ENCODE data around the gene APEX1. TPM values are rescaled to one million over a fixed set of nuclear protein-coding genes. Genes with fewer than 3 reads are reported as not detected.

APEX1 gene
- total RNA-seq, 1 experiment from 2014 or later = 176 TPM

DNA sequence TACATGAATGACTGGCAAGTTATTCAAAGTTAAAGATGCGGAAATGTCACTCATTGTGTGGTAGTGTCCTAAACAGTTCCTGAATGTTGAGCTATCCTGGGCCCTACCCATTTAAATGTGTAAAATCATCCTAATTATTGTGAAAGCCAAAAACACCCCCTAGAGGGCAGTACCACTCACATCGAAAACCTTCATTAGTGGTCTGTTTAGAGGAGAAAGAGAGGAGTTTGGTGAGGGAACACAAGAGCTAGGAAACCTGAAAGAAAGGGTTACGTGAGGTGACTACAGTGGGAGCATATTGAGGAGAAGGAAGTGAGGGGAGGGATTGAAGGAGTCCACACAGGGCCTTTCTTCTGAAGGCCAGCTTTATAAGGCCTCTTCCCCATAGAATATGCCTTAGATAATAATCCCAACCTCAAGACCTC is 39.2 kb upstream of the APEX1 start:
- Mint-ChIP-seq H3K27me3 (ENCODE audit: insufficient read depth, unreplicated experiment) (no peaks in the 10 kb centered on the region), H3K4me3 (ENCODE audit: unreplicated experiment) (no peak overlapping the region), H3K4me1 (ENCODE audit: low read depth, unreplicated experiment) (peaks cover 32% of the 10 kb centered on the region), H3K36me3 (ENCODE audit: insufficient read depth, unreplicated experiment) (peaks cover 6% of the 10 kb centered on the region), H3K27ac (ENCODE audit: unreplicated experiment) (peak overlapping the region; percentile 13), H3K9me3 (ENCODE audit: unreplicated experiment) (no peaks in the 10 kb centered on the region)
- no TSS peak for BruUV-seq (replicated peaks)
- CTCF ChIA-PET = interaction anchor here (0.5 to 1.4 kb wide), 11 partner anchors 9 to 207 kb away, joined by 3 to 9 read pairs (median 4); partner anchors contain the start of genes APEX1, OSGEP, PARP2 and PIP4P1
- Histone ChIP-seq H3K36me3 (ENCODE audit: control insufficient read depth, insufficient read depth, low read length) (no peaks in the 10 kb centered on the region), H3K4me1 (peaks cover 47% of the 10 kb centered on the region), H3K9me3 (no peaks in the 10 kb centered on the region), H3K4me3 (ENCODE audit: low read depth, low read length) (no peak overlapping the region), H3K27me3 (replicated peaks; ENCODE audit: control insufficient read depth, insufficient read depth, low read length) (no peaks in the 10 kb centered on the region)
- TF ChIP-seq, protein P1, sequence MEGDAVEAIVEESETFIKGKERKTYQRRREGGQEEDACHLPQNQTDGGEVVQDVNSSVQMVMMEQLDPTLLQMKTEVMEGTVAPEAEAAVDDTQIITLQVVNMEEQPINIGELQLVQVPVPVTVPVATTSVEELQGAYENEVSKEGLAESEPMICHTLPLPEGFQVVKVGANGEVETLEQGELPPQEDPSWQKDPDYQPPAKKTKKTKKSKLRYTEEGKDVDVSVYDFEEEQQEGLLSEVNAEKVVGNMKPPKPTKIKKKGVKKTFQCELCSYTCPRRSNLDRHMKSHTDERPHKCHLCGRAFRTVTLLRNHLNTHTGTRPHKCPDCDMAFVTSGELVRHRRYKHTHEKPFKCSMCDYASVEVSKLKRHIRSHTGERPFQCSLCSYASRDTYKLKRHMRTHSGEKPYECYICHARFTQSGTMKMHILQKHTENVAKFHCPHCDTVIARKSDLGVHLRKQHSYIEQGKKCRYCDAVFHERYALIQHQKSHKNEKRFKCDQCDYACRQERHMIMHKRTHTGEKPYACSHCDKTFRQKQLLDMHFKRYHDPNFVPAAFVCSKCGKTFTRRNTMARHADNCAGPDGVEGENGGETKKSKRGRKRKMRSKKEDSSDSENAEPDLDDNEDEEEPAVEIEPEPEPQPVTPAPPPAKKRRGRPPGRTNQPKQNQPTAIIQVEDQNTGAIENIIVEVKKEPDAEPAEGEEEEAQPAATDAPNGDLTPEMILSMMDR (IDR thresholded peaks at IDR 0.05; ENCODE audit: insufficient read depth in 1 of 2, low read depth in 1 of 2, low read length in 1 of 2, severe bottlenecking in 1 of 2, unreplicated experiment in 1 of 2) = peak; percentile 54 to 59
- DNase-seq = peak in 1 of 2 experiments; percentile 65
- intact Hi-C loops (cut with micrococcal nuclease; ENCODE audit: unreplicated experiment) = loop anchor here (1.0 to 10.0 kb wide), 3 partner anchors 72 to 267 kb away; partner anchors contain the start of genes PARP2 and RNASE4
- POLR2A ChIA-PET = interaction anchor here (0.5 to 1.2 kb wide), 4 partner anchors 39 to 73 kb away, joined by 3 to 11 read pairs (median 10); partner anchors contain the start of genes APEX1, OSGEP, PARP2 and PIP4P1

DNA sequence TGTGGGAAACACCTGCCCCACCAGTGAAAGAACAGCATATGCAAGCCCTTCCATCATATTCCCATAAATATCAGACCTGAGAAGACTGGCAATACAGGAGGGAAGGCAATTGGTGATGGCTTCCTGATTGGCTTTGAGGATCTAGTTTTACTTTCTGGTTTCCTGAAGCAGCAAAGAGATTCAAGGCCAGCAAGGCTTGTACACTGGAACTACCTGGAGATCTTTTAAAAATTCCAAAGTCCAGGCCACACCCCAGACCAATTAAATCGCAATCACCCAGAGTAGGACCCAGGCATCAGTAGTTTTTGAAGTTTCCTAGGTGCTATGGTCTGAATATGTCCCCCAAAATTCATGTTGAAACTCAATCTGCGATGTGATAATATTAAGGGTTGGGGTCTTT is 38.8 kb upstream of the APEX1 start:
- Mint-ChIP-seq H3K36me3 (ENCODE audit: insufficient read depth, unreplicated experiment) (peaks cover 6% of the 10 kb centered on the region), H3K4me1 (ENCODE audit: low read depth, unreplicated experiment) (peaks cover 32% of the 10 kb centered on the region), H3K4me3 (ENCODE audit: unreplicated experiment) (no peak overlapping the region), H3K27ac (ENCODE audit: unreplicated experiment) (peak overlapping the region; percentile 13), H3K9me3 (ENCODE audit: unreplicated experiment) (no peaks in the 10 kb centered on the region), H3K27me3 (ENCODE audit: insufficient read depth, unreplicated experiment) (no peaks in the 10 kb centered on the region)
- BruUV-seq (replicated peaks) = no TSS peak
- ChIA-PET CTCF (interaction anchor here (0.5 to 1.4 kb wide), 11 partner anchors 8 to 207 kb away, joined by 3 to 9 read pairs (median 4); partner anchors contain the start of genes APEX1, OSGEP, PARP2 and PIP4P1), POLR2A (interaction anchor here (0.5 to 1.2 kb wide), 4 partner anchors 39 to 73 kb away, joined by 3 to 11 read pairs (median 10); partner anchors contain the start of genes APEX1, OSGEP, PARP2 and PIP4P1)
- H3K27me3 ChIP-seq (replicated peaks; ENCODE audit: control insufficient read depth, insufficient read depth, low read length) = no peaks in the 10 kb centered on the region
- TF ChIP-seq, protein P1 (IDR thresholded peaks at IDR 0.05; ENCODE audit: insufficient read depth in 1 of 2, low read depth in 1 of 2, low read length in 1 of 2, severe bottlenecking in 1 of 2, unreplicated experiment in 1 of 2) = no peak
- peaks cover 47% of the 10 kb centered on the region for H3K4me1 ChIP-seq
- DNase-seq = no peak
- no peaks in the 10 kb centered on the region for H3K36me3 ChIP-seq (ENCODE audit: control insufficient read depth, insufficient read depth, low read length)
- intact Hi-C loops (cut with micrococcal nuclease; ENCODE audit: unreplicated experiment) = loop anchor here (5.0 to 10.0 kb wide), 2 partner anchors 129 to 266 kb away; partner anchors contain the start of gene RNASE4
- H3K4me3 ChIP-seq (ENCODE audit: low read depth, low read length) = no peak overlapping the region
- H3K9me3 ChIP-seq = no peaks in the 10 kb centered on the region

DNA sequence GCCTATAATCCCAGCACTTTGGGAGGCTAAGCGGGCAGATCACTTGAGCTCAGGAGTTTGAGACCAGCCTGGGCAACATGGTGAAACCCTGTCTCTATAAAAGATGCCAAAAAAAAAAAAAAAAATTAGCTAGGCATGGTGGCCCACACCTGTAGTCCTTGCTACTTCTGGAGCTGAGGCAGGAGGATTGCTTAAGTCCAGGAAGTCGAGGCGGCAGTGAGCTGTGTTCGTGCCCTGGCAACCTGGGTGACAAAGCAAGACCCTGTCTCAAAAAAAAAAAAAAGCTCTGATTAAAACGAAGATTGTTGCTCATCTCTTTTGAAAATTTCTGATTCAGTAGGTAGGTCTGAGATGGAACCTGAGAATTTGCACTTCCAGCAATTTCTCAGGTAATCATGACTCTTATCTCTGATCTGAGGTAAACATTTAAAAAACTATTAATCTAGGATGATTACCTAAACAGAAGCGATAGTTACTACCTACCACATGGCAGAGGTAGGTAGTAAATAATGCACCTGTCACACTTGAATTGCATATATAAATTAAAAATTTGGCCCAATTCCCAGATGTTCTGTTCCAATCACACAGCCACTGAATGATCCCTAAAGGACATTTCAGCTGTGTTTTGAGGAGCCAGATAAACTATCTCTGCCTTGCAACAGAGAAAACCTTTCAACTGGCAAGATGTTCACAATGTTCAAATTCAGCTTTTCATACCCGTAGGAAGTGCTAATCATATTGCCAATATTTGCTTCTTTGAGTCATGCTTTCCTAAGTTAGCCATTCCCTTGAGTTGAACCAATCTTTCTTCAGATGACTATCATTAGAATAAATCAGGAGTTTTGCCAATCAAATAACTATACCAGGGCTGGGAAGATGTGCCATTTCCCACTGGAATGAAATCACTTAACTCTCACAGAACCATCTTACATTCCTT is 37.5 kb upstream of the APEX1 start:
- Histone ChIP-seq H3K27me3 (replicated peaks; ENCODE audit: control insufficient read depth, insufficient read depth, low read length) (no peaks in the 10 kb centered on the region), H3K9me3 (no peaks in the 10 kb centered on the region), H3K36me3 (ENCODE audit: control insufficient read depth, insufficient read depth, low read length) (no peaks in the 10 kb centered on the region), H3K4me3 (ENCODE audit: low read depth, low read length) (no peak overlapping the region), H3K4me1 (peaks cover 47% of the 10 kb centered on the region)
- POLR2A ChIA-PET = interaction anchor here (0.6 to 1.0 kb wide), 4 partner anchors 38 to 189 kb away, joined by 4 to 6 read pairs (median 5); partner anchors contain the start of genes APEX1, OSGEP and PIP4P1
- no peak for DNase-seq
- BruUV-seq (replicated peaks) = TSS peak; percentile 23
- Mint-ChIP-seq H3K4me1 (ENCODE audit: low read depth, unreplicated experiment) (peaks cover 32% of the 10 kb centered on the region), H3K27ac (ENCODE audit: unreplicated experiment) (peak overlapping the region; percentile 85), H3K4me3 (ENCODE audit: unreplicated experiment) (no peak overlapping the region), H3K36me3 (ENCODE audit: insufficient read depth, unreplicated experiment) (peaks cover 6% of the 10 kb centered on the region), H3K27me3 (ENCODE audit: insufficient read depth, unreplicated experiment) (no peaks in the 10 kb centered on the region), H3K9me3 (ENCODE audit: unreplicated experiment) (no peaks in the 10 kb centered on the region)
- intact Hi-C loops (cut with micrococcal nuclease; ENCODE audit: unreplicated experiment) = loop anchor here (1.0 to 10.0 kb wide), 5 partner anchors 15 to 265 kb away; partner anchors contain the start of genes APEX1 and RNASE4
- CTCF ChIA-PET = interaction anchor here (0.6 to 1.5 kb wide), 3 partner anchors 13 to 580 kb away, joined by 3 to 12 read pairs (median 3); partner anchors contain the start of gene APEX1
- TF ChIP-seq, protein P1 (IDR thresholded peaks at IDR 0.05; ENCODE audit: insufficient read depth in 1 of 2, low read depth in 1 of 2, low read length in 1 of 2, severe bottlenecking in 1 of 2, unreplicated experiment in 1 of 2) = no peak

Data from Caco-2 (cell line).